Loucy (cell line): ENCODE measurements around the gene TCERG1.

Source experiments
- CTCF ChIP-seq: fragments of 200-600 bp; sonication (generic); conservative IDR thresholded peaks from 2 replicates; pipeline ENCODE4 v1.5.1; 2014; ENCODE audit warnings: mild to moderate bottlenecking, antibody characterized with exemption, low read length
- EZH2phosphoT487 ChIP-seq: fragments of 200-600 bp; IDR thresholded peaks from 2 replicates; pipeline ENCODE4 v1.6.1; 2018; ENCODE audit warnings: antibody characterized with exemption, mild to moderate bottlenecking, moderate library complexity, borderline replicate concordance

DNA sequence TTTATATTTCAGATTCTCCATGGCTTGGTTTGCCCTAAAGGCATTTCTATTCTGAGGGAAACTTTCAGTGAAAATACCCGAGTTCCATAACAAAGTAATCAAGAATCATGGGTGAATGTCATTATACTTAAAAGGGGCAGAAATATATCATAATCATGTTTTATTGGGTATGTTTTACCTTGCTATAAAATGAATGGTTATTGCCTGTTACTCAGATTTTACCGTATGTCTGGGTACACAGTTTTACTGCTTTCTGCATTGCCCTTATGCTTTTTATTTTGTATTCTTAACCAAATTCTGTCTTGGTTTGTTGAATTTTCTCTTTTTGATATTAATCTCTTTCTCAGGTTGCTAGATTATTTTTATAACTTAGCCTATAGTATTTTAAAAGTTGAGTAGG is 66.3 kb downstream of the TCERG1 start:
- no peak for TF ChIP-seq CTCF
- TF ChIP-seq EZH2phosphoT487, result no peak
